Rectal smooth muscle tissue (tissue), 1 donor: ENCODE data around the gene IL34.

ENCODE experiments used
- H3K27ac ChIP-seq: one replicate; pipeline ENCODE4 v1.7.0; 2013; ENCODE audit warnings: low read depth, low read length, inconsistent platforms
- H3K27me3 ChIP-seq: one replicate; pipeline ENCODE4 v1.7.0; 2013; ENCODE audit warnings: low read length; ENCODE audit not compliant: control insufficient read depth, insufficient read depth
- H3K36me3 ChIP-seq: one replicate; pipeline ENCODE4 v1.7.0; 2013; ENCODE audit warnings: low read length; ENCODE audit not compliant: control insufficient read depth, insufficient read depth
- H3K4me1 ChIP-seq: one replicate; pipeline ENCODE4 v1.7.0; 2013; ENCODE audit warnings: low read length; ENCODE audit not compliant: control insufficient read depth, insufficient read depth
- H3K4me3 ChIP-seq: one replicate; pipeline ENCODE4 v1.7.0; 2013; ENCODE audit warnings: low read length
- H3K9ac ChIP-seq: one replicate; pipeline ENCODE4 v1.7.0; 2013; ENCODE audit warnings: low read length

IL34 gene

GRCh38 chr16:70653809-70654771, 7.7 kb downstream of the IL34 start:
- Histone ChIP-seq H3K9ac (peak overlapping the region; percentile 40), H3K4me1 (peaks cover 5% of the 10 kb centered on the region), H3K36me3 (no peaks in the 10 kb centered on the region), H3K4me3 (peak overlapping the region; percentile 47), H3K27ac (peak overlapping the region; percentile 64), H3K27me3 (no peaks in the 10 kb centered on the region)

DNA sequence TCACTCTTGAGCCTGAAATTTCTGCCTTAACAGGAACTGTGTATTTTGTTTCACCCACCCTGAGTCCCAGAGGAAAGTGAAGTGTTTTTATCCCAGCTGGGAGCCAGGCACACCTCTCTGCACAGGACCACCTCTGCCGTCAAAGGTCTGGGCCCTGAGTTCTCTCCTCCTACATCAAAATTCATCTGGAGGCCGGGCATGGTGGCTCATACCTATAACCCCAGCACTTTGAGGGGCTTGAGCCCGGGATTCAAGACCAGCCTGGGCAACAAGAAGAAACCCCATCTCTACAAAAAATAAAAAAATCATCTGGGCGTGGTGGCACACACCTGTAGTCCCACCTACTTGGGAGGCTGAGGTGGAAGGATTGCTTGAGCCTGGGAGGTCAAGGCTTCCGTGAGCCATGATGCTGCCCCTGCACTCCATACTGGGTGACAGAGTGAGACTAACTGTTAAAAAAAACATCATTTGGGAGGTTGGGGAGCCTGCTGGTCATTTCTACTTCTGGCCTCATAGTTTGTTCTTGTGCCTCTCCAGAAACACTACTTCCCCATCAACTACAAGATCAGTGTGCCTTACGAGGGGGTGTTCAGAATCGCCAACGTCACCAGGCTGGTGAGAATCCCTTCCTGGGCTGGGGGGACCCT, 9.8 kb downstream of the IL34 start:
- H3K4me3 ChIP-seq: no peak overlapping the region
- H3K9ac ChIP-seq: no peak overlapping the region
- peaks cover 5% of the 10 kb centered on the region for H3K4me1 ChIP-seq
- no peaks in the 10 kb centered on the region for H3K36me3 ChIP-seq
- no peaks in the 10 kb centered on the region for H3K27me3 ChIP-seq
- H3K27ac ChIP-seq: no peak overlapping the region

- Histone ChIP-seq H3K9ac (no peak overlapping the region), H3K4me1 (peaks cover 5% of the 10 kb centered on the region), H3K4me3 (no peak overlapping the region), H3K36me3 (no peaks in the 10 kb centered on the region), H3K27ac (no peak overlapping the region), H3K27me3 (no peaks in the 10 kb centered on the region)
Measured at GRCh38 chr16:70656712-70657263, 10.4 kb downstream of the IL34 start.

DNA sequence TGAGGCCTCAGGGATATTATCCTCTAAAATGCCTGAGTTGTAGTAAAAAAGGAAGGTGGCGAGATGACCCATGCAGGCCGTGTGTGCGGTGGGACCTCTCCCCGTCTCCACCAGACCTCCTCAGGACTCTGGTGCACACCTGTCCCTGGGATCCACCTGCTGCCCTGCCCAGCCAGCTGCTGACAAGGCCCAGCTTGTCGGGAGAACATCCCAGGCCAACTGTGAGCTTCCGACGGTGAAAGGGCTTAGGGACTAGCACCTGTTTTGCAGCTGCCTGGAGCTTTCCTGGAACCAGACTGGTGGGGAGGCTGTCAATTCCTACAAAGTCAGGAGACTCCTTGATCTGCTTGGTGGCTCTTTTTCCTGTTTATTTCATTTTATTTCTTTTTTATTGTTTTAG, 11.6 kb downstream of the IL34 start:
- Histone ChIP-seq H3K27ac (no peak overlapping the region), H3K4me3 (no peak overlapping the region), H3K27me3 (no peaks in the 10 kb centered on the region), H3K9ac (no peak overlapping the region), H3K36me3 (no peaks in the 10 kb centered on the region), H3K4me1 (peaks cover 8% of the 10 kb centered on the region)

DNA sequence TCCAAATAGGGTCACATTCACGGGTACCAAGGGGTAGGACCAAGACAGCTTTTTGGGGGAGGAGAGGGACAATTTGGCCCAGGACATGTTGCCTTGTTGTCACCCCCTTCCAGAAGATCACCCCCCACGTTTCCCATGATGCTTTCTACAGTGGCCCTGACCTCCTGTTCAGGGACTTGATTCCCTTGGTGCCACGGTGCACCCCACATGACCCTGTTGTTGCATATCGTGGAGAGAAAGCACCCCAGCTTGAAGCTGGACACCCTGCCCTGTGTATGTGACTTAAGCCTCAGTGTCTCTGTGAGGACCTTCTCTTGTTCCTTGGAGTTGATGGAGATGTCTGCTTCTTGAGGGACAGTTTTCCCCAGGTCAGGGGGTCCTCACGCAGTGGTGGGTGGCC, 12.6 kb downstream of the IL34 start:
- Histone ChIP-seq H3K27me3 (no peaks in the 10 kb centered on the region), H3K36me3 (peaks cover 5% of the 10 kb centered on the region), H3K27ac (no peak overlapping the region), H3K4me3 (no peak overlapping the region), H3K4me1 (peaks cover 8% of the 10 kb centered on the region), H3K9ac (no peak overlapping the region)

DNA sequence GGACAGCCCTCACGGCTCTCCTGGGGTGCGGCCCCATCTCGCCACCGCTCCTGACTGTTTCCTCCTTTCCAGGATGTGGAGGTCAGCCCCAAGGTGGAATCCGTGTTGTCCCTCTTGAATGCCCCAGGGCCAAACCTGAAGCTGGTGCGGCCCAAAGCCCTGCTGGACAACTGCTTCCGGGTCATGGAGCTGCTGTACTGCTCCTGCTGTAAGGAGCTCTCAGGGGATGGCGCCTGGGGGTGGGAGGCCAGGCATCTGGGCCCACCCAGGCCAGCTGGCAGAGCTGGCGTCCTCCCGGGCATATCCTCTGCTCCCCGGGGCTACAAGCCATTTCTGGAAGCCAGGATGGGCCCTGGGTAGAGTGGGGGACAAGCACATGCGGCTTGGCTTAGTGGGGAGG, 13.2 kb downstream of the IL34 start:
- H3K4me1 ChIP-seq: peaks cover 4% of the 10 kb centered on the region
- no peaks in the 10 kb centered on the region for H3K27me3 ChIP-seq
- no peak overlapping the region for H3K27ac ChIP-seq
- H3K9ac ChIP-seq: no peak overlapping the region
- H3K4me3 ChIP-seq: no peak overlapping the region
- peaks cover 7% of the 10 kb centered on the region for H3K36me3 ChIP-seq

GRCh38 chr16:70659953-70660671, 13.8 kb downstream of the IL34 start:
- Histone ChIP-seq H3K4me3 (no peak overlapping the region), H3K9ac (no peak overlapping the region), H3K4me1 (peaks cover 4% of the 10 kb centered on the region), H3K27me3 (no peaks in the 10 kb centered on the region), H3K36me3 (peaks cover 11% of the 10 kb centered on the region), H3K27ac (no peak overlapping the region)

- Histone ChIP-seq H3K4me1 (peaks cover 4% of the 10 kb centered on the region), H3K4me3 (no peak overlapping the region), H3K27me3 (no peaks in the 10 kb centered on the region), H3K27ac (no peak overlapping the region), H3K36me3 (peaks cover 17% of the 10 kb centered on the region), H3K9ac (no peak overlapping the region)
Measured at GRCh38 chr16:70660672-70661350, 14.5 kb downstream of the IL34 start.

GRCh38 chr16:70661534-70661917, 15.2 kb downstream of the IL34 start:
- Histone ChIP-seq H3K4me1 (peaks cover 4% of the 10 kb centered on the region), H3K4me3 (no peak overlapping the region), H3K36me3 (peaks cover 24% of the 10 kb centered on the region), H3K27me3 (no peaks in the 10 kb centered on the region), H3K27ac (peak overlapping the region; percentile 36), H3K9ac (no peak overlapping the region)

DNA sequence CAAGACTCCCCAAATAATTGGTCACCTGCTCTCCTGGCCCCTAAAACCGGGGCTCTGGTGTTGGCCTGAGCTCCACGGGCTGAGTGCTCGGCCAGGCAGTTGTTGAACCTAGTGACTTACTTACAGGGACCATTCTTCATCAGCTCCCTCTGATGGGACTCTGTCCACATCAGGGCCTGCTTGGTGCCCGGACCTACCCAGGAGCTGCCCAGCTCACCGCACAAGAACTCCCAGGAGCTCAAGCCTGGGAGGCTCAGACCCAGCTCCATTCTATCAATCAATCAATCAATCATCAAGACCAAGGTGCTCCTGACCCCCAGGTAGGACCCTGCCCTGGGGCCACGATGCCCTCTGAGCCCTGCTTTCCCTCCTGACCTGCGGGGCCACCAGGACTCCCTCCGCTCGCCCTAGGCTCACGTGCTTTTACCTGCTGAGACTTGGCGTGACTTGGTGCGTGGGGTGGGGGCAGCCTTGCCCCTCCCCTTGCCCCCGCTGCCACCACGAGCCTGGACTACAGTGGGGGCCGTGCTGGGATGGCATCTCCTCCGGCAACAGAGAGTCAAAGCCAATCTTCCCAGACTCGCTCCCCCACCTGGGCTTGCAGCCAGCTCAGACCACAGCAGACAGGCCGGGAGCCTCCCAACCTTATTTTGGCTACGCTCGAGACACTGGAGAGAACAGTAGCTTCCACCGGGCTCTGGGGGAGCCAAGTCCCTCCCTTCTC, 15.7 kb downstream of the IL34 start:
- H3K36me3 ChIP-seq: peaks cover 24% of the 10 kb centered on the region
- no peak overlapping the region for H3K9ac ChIP-seq
- no peaks in the 10 kb centered on the region for H3K27me3 ChIP-seq
- H3K4me1 ChIP-seq: peaks cover 4% of the 10 kb centered on the region
- no peak overlapping the region for H3K4me3 ChIP-seq
- peak overlapping the region; percentile 58 for H3K27ac ChIP-seq

- peaks cover 4% of the 10 kb centered on the region for H3K4me1 ChIP-seq
- peak overlapping the region; percentile 58 for H3K27ac ChIP-seq
- H3K36me3 ChIP-seq: peaks cover 24% of the 10 kb centered on the region
- H3K4me3 ChIP-seq: no peak overlapping the region
- H3K27me3 ChIP-seq: no peaks in the 10 kb centered on the region
- H3K9ac ChIP-seq: no peak overlapping the region
Measured at GRCh38 chr16:70662991-70663523, 16.7 kb downstream of the IL34 start.
